Karpas-422 (cell line): ENCODE results near the gene GDF9. TPM values are rescaled to one million over a fixed set of nuclear protein-coding genes. Genes with fewer than 3 reads are reported as not detected.

Source experiments
- DNase-seq: peaks from one replicate; pipeline ENCODE4 v3.0.0-alpha.2; 2015
- H2AFZ ChIP-seq: fragments of 200-600 bp; sonication (generic); 2 replicates; pipeline ENCODE4 v1.6.1; 2014; ENCODE audit warnings: antibody characterized with exemption, low read length, mixed read lengths
- H3K27ac ChIP-seq: fragments of 200-600 bp; sonication (generic); 2 replicates; pipeline ENCODE4 v1.5.1; 2014; ENCODE audit warnings: mild to moderate bottlenecking, low read length, moderate library complexity
- H3K27me3 ChIP-seq: fragments of 200-600 bp; sonication (generic); 2 replicates; pipeline ENCODE4 v1.6.1; 2014; ENCODE audit warnings: low read length, mixed read lengths
- H3K36me3 ChIP-seq: fragments of 200-600 bp; sonication (generic); 2 replicates; pipeline ENCODE4 v1.6.1; 2014; ENCODE audit warnings: low read length, mixed read lengths; ENCODE audit not compliant: insufficient read depth
- H3K4me1 ChIP-seq: fragments of 200-600 bp; sonication (generic); 2 replicates; pipeline ENCODE4 v1.6.1; 2014; ENCODE audit warnings: mild to moderate bottlenecking, low read length, mixed read lengths
- H3K4me2 ChIP-seq: fragments of 200-600 bp; sonication (generic); 2 replicates; pipeline ENCODE4 v1.6.1; 2014; ENCODE audit warnings: low read length, low read depth, mild to moderate bottlenecking; ENCODE audit not compliant: poor library complexity, severe bottlenecking
- H3K4me3 ChIP-seq: fragments of 200-600 bp; sonication (generic); 2 replicates; pipeline ENCODE4 v1.5.1; 2014; ENCODE audit warnings: mild to moderate bottlenecking, antibody characterized with exemption, low read length, mixed read lengths
- H3K79me2 ChIP-seq: fragments of 200-600 bp; sonication (generic); 2 replicates; pipeline ENCODE4 v1.6.1; 2014; ENCODE audit warnings: mild to moderate bottlenecking, low read length, mixed read lengths
- H3K9ac ChIP-seq: fragments of 200-600 bp; sonication (generic); 2 replicates; pipeline ENCODE4 v1.6.0; 2014; ENCODE audit warnings: low read length
- H3K9me2 ChIP-seq: fragments of 200-600 bp; sonication (generic), shearing (Covaris generic); replicated peaks from 2 replicates; pipeline ENCODE4 v1.6.0; 2014; ENCODE audit warnings: mild to moderate bottlenecking, low read length, moderate library complexity; ENCODE audit not compliant: insufficient read depth
- H3K9me3 ChIP-seq: fragments of 300-700, 200-600 bp; sonication (generic); 2 replicates; pipeline ENCODE4 v1.6.1; 2014; ENCODE audit warnings: low read length, mixed read lengths
- H4K20me1 ChIP-seq: fragments of 200-600 bp; sonication (generic); 2 replicates; pipeline ENCODE4 v1.6.1; 2014; ENCODE audit warnings: mild to moderate bottlenecking, antibody characterized with exemption, low read length, low read depth; ENCODE audit not compliant: insufficient read depth
- total RNA-seq: library from RNA; depleted of rRNA; stranded (reverse); fragments of >200 nt; shearing (Covaris generic); gene quantifications from 2 replicates; pipeline ENCODE4 v1.2.3, GENCODE V29; 2014; ENCODE audit warnings: low replicate concordance; rRNA removed

GDF9 gene
- total RNA-seq: 1.2 and 1.5 TPM in 2 replicates

DNA sequence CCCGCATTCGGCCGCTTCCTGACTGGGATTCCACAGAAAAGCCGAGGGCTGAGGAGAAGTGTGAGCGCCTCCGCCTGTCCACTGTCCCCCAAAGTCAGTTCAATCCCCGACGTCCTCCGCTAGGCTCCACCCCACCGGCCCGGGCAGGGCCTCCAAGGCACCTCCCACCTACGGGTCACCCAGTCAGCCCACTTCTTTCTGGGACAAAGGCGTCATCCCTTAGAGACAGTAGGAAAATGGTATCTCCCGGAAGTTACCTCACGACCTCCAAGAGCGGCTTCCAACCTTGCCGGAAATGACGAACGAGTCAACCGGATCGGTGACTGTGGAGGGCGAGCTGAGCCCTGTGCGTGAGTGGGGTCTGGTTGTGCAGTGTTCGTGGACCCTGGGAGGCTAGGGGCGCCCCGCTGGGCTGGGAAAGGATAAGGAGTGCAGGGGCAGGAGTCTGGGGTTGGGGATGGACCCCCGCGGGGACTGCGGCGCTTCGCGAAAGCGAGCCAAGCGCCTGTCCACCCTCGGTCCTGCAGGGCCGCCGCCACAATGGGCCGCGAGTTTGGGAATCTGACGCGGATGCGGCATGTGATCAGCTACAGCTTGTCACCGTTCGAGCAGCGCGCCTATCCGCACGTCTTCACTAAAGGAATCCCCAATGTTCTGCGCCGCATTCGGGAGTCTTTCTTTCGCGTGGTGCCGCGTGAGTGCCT, at the start of gene GDF9, which contains the start of gene UQCRQ:
TSS of gene GDF9 (minus strand) at position 128 of the 704 bp plus-strand sequence. CDS start 1,936 bp downstream, outside the sequence.
TSS of gene UQCRQ (plus strand) at position 301 of the 704 bp plus-strand sequence. CDS start at position 541, 240 bp downstream.
- peaks cover 25% of the 10 kb centered on the region for H3K79me2 ChIP-seq
- H3K36me3 ChIP-seq: peaks cover 18% of the 10 kb centered on the region; the same call in 1 of the 2 replicates
- H3K27me3 ChIP-seq: no peaks in the 10 kb centered on the region
- peak; percentile 99 for DNase-seq
- no peaks in the 10 kb centered on the region for H4K20me1 ChIP-seq
- peaks cover 21% of the 10 kb centered on the region for H3K4me1 ChIP-seq
- peak within 1 kb of the TSS; percentile 58; the same call in 1 of the 2 replicates for H2AFZ ChIP-seq
- peak within 1 kb of the TSS; percentile 86 for H3K4me2 ChIP-seq
- H3K9me3 ChIP-seq: no peaks in the 10 kb centered on the region
- H3K9me2 ChIP-seq: no peaks in the 10 kb centered on the region
- peak within 1 kb of the TSS; percentile 4; the same call in 1 of the 2 replicates for H3K27ac ChIP-seq
- H3K4me3 ChIP-seq: peak within 1 kb of the TSS; percentile 87
- peak within 1 kb of the TSS; percentile 88 for H3K9ac ChIP-seq

- Histone ChIP-seq H2AFZ (no peak overlapping the region), H3K4me1 (no peaks in the 10 kb centered on the region), H3K9ac (no peak overlapping the region), H3K9me2 (no peaks in the 10 kb centered on the region), H3K9me3 (no peaks in the 10 kb centered on the region), H3K27me3 (no peaks in the 10 kb centered on the region), H3K36me3 (peaks cover 3% of the 10 kb centered on the region; the same call in 1 of the 2 replicates), H3K4me3 (no peak overlapping the region), H3K79me2 (peaks cover 49% of the 10 kb centered on the region), H3K4me2 (no peak overlapping the region), H4K20me1 (no peaks in the 10 kb centered on the region), H3K27ac (no peak overlapping the region)
- no peak for DNase-seq
Measured at GRCh38 chr5:132915681-132916080, 49.4 kb upstream of the GDF9 start.

DNA sequence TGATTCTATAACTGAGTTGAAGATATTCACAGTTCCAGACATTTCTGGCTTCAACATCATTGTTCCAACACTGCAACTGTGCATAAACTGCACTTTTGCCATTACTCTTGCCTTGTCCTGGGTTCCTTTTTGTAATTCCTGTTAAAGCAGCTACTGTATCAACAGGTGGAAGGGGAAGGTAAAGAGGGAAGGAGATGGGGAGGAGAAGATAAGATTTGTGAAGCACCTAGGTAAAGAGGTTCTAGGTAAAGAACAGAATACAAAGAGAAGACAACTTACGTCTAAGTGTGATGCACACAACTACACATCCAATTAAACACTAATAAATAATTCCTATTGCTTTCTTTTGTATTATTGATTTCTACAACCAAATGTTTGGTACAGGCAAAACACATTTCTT, 43.4 kb upstream of the GDF9 start:
- no peaks in the 10 kb centered on the region for H4K20me1 ChIP-seq
- H3K4me1 ChIP-seq: no peaks in the 10 kb centered on the region
- no peak for DNase-seq
- H3K36me3 ChIP-seq: 0 out of 2 replicates have a peak, but pooled peaks cover 4% of the 10 kb centered on the region
- no peak overlapping the region for H3K4me3 ChIP-seq
- no peaks in the 10 kb centered on the region for H3K9me3 ChIP-seq
- no peak overlapping the region for H3K4me2 ChIP-seq
- no peaks in the 10 kb centered on the region for H3K27me3 ChIP-seq
- H3K79me2 ChIP-seq: peaks cover 61% of the 10 kb centered on the region
- no peaks in the 10 kb centered on the region for H3K9me2 ChIP-seq
- H3K9ac ChIP-seq: no peak overlapping the region
- H3K27ac ChIP-seq: no peak overlapping the region
- H2AFZ ChIP-seq: no peak overlapping the region

DNA sequence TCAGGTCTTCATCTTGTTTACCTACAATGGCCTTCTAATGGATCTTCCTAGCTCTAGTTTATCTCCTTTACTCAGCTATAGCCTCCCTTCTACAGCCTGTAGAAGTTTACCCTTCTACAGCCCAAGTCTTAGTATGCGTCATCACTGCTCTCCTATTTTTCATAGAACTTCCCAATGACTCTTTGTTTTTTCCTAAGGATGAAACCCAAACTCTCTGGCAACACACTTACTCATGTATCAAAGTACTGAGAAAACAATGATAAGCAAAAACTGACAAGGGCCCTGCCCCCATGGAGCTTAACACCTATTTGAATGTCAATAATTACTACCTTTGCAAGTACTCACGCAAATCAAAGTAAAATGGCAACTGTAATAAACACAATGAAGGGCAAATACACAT, 40.9 kb upstream of the GDF9 start:
- Histone ChIP-seq H3K79me2 (peaks cover 56% of the 10 kb centered on the region), H3K4me2 (no peak overlapping the region)

DNA sequence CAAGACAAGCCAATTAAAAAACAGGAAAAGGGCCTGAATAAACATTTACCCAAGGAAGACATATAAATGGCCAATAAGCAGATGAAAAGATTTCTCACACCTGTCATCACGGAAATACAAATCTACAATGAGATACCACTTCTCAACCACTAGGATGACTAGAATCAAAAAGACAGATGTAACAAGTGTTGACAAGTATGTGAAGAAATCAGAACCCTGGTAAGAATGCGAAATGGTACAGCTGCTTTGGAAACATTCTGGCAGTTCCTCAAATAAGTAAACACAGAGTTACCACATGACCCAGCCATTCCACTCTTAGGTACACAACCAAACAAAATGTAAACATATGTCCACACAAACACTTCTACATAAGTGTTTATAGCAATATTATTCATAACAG, 39.7 kb upstream of the GDF9 start:
- no peaks in the 10 kb centered on the region for H3K9me3 ChIP-seq
- no peak overlapping the region for H3K4me3 ChIP-seq
- H3K4me1 ChIP-seq: peaks cover 18% of the 10 kb centered on the region
- no peak for DNase-seq
- peaks cover 55% of the 10 kb centered on the region for H3K79me2 ChIP-seq
- no peak overlapping the region for H2AFZ ChIP-seq
- H4K20me1 ChIP-seq: no peaks in the 10 kb centered on the region
- no peaks in the 10 kb centered on the region for H3K27me3 ChIP-seq
- no peaks in the 10 kb centered on the region for H3K9me2 ChIP-seq
- H3K36me3 ChIP-seq: peaks cover 9% of the 10 kb centered on the region; the same call in 1 of the 2 replicates
- no peak overlapping the region for H3K9ac ChIP-seq
- H3K4me2 ChIP-seq: no peak overlapping the region
- H3K27ac ChIP-seq: no peak overlapping the region

More for the DNA sequence above, 40.9 kb upstream of the GDF9 start:
- Histone ChIP-seq H2AFZ (no peak overlapping the region), H3K9me2 (no peaks in the 10 kb centered on the region), H3K4me1 (peaks cover 12% of the 10 kb centered on the region), H3K36me3 (peaks cover 9% of the 10 kb centered on the region; the same call in 1 of the 2 replicates), H3K4me3 (no peak overlapping the region), H3K27me3 (no peaks in the 10 kb centered on the region), H3K9me3 (no peaks in the 10 kb centered on the region), H4K20me1 (no peaks in the 10 kb centered on the region), H3K27ac (no peak overlapping the region), H3K9ac (no peak overlapping the region)
- DNase-seq: no peak

DNA sequence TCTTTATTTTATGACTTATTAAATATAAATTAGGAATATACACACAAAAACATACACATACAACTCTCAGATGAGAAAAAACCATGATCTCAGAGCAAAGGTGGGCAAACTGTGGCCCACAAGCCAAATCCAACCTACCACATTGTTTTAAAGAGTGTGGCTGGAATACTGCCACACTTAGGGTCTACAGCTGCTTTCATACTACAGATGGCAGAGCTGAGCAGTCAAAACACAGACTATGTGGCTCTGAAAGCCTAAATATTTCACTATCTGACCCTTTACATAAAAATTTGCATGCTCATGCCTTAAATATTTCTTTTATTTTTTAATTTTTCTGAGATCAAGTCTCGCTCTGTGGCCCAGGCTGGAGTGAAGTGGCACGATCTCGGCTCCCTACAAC, 35.5 kb upstream of the GDF9 start:
- Histone ChIP-seq H3K4me2 (no peak overlapping the region), H3K27ac (no peak overlapping the region), H3K27me3 (no peaks in the 10 kb centered on the region), H3K9ac (no peak overlapping the region), H3K4me3 (no peak overlapping the region), H4K20me1 (no peaks in the 10 kb centered on the region), H3K79me2 (peaks cover 40% of the 10 kb centered on the region), H3K36me3 (peaks cover 21% of the 10 kb centered on the region), H3K9me2 (no peaks in the 10 kb centered on the region), H3K4me1 (peaks cover 18% of the 10 kb centered on the region), H2AFZ (no peak overlapping the region), H3K9me3 (no peaks in the 10 kb centered on the region)
- DNase-seq: no peak

- Histone ChIP-seq H3K9ac (no peak overlapping the region), H2AFZ (no peak overlapping the region), H3K9me3 (no peaks in the 10 kb centered on the region), H3K4me3 (no peak overlapping the region), H3K27me3 (no peaks in the 10 kb centered on the region), H3K27ac (no peak overlapping the region), H3K36me3 (peaks cover 27% of the 10 kb centered on the region), H3K4me2 (no peak overlapping the region), H3K4me1 (peaks cover 21% of the 10 kb centered on the region), H3K9me2 (no peaks in the 10 kb centered on the region), H3K79me2 (peaks cover 35% of the 10 kb centered on the region), H4K20me1 (no peaks in the 10 kb centered on the region)
- DNase-seq: peak; percentile 46
Measured at GRCh38 chr5:132901036-132901435, 34.8 kb upstream of the GDF9 start.

DNA sequence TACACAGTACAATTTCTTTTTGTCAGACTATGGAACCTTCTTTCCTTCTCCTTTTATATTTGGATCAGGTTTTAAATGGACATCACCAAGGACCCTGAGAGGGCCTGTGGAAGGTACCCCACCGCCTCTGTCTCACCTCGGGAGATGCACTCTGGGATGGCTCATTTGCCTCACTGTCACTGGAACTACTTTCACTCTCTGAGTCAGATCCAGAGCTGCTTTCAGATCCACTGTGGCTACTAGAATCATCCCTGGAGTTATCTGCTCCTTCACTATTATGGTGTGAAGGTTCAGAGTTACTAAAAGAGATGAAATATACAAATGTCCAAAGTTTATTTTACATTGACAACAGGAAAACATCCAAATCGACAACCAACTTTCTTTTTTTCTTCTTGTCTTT, 31.8 kb upstream of the GDF9 start:
- Histone ChIP-seq H3K79me2 (peaks cover 33% of the 10 kb centered on the region), H3K27me3 (no peaks in the 10 kb centered on the region), H3K27ac (no peak overlapping the region), H3K9me3 (no peaks in the 10 kb centered on the region), H3K9me2 (no peaks in the 10 kb centered on the region), H3K4me2 (no peak overlapping the region), H3K9ac (no peak overlapping the region), H3K4me3 (no peak overlapping the region), H4K20me1 (no peaks in the 10 kb centered on the region), H3K36me3 (peaks cover 48% of the 10 kb centered on the region), H2AFZ (no peak overlapping the region), H3K4me1 (peaks cover 25% of the 10 kb centered on the region)
- DNase-seq: no peak
